Ramos (cell line): ENCODE data around the gene CHPF2.

Experiments
- in situ Hi-C: fragments of 300-500 bp; cut with MboI; formaldehyde crosslinking; loops from one replicate; pipeline ENCODE4 v1.14.3; 2022; ENCODE audit warnings: low sequenced_read_pairs; ENCODE audit not compliant: unreplicated experiment

The CHPF2 gene

DNA sequence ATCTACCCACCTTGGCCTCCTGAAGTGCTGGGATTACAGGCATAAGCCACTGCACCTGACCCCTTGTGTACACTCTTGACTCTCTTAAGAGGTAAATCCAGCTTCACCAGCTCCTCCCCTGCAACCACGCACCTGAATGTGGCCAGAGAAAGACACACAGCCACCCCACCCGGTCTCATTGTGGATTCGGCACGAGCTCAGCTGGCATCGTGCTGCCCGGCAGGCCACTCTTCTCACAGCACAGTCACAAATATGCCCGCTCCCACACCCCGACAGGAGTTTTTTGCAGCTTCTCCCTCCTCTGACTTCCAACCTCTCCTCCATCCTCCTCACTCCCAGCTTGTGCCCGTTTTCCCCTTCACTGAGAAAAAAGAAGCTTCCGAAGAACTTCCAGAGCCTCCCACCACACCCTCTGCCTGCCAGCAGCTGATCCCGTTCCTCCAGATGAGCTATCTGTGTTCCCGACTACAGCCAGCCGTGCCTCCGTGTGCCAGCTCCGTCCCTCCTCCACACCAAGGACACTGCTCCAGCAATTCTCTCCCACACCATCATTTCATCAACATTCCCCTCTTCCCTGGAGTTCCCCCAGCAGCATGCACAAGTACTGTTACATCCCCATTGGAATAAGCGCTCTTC lies 24.2 kb downstream of the CHPF2 start:
- in situ Hi-C loops, result no loop called here

DNA sequence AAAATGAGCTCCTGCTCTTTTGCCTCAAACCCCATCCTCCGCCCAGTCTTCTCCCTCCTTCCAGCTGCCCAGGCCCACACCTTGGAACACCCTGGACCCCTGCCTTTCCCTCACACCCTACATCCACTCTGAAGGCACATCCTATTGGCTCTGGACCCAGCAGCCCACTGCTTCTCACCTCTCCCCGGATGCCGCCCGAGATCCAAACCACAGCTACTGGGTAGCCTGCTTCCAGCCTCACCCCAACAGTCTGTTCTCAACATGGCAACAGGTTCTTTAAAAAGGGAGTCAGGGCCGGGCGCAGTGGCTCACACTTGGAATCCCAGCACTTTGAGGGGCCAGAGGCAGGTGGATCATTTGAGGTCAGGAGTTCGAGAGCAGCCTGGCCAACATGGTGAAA lies 25.7 kb downstream of the CHPF2 start:
- in situ Hi-C loops, result no loop called here

- in situ Hi-C loops, result no loop called here
Measured at GRCh38 chr7:151260471-151260870, 28.2 kb downstream of the CHPF2 start.

DNA sequence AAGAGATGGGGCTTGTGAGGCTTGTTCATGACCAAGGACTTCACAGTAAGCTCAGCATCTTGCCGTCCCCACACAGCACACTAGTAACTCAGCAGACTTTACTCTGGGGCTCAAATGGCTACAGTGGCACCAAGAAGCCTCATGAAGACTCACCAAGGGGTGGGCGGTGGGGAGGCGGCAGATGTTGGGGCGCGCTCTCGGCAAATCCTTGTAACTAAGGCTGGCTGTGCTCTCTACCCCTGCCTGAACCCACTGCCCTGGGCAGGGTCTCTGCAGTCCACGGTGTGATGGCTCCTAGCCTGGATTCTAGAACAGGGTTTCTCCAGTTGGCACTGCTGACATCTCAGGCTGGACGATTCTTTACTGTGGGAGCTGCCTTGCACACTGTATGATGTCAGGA lies 28.6 kb downstream of the CHPF2 start:
- in situ Hi-C loops, result no loop called here

- in situ Hi-C loops, result no loop called here
Measured at GRCh38 chr7:151261529-151261928, 29.2 kb downstream of the CHPF2 start.

GRCh38 chr7:151264615-151265014 lies 32.3 kb downstream of the CHPF2 start:
- in situ Hi-C loops, result no loop called here

DNA sequence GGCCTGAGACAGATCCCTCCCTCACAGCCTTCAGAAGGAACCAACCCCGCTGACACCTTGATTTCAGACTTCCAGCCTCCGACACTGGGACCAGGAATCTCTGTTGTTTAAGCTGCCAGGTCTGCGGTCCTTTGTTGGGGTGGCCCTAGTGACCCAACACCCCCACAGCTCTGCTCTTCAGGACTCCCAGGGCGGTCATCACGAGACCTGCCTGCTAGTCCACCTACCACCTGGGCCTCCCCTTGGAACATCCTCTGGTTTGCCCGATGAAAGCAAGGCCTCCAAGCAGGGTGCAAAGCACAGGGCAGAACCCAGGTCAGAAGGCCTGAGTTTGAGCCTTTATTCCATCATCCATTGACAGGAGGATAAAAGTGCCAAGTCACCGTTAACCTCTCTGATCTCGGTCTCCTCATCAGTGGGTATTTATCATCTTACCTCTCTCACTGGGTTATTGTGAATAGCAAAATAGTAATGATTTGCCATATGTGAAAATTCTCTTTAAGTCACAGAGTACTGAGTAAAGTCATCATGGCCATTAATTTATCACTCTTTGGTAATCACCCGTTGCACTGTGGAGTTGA lies 33.2 kb downstream of the CHPF2 start:
- in situ Hi-C loops, result no loop called here

GRCh38 chr7:151269511-151269910 lies 37.2 kb downstream of the CHPF2 start:
- in situ Hi-C loops, result no loop called here

GRCh38 chr7:151271699-151272355 lies 39.5 kb downstream of the CHPF2 start:
- in situ Hi-C loops, result no loop called here

- in situ Hi-C loops, result no loop called here
Measured at GRCh38 chr7:151272405-151272804, 40.1 kb downstream of the CHPF2 start.

DNA sequence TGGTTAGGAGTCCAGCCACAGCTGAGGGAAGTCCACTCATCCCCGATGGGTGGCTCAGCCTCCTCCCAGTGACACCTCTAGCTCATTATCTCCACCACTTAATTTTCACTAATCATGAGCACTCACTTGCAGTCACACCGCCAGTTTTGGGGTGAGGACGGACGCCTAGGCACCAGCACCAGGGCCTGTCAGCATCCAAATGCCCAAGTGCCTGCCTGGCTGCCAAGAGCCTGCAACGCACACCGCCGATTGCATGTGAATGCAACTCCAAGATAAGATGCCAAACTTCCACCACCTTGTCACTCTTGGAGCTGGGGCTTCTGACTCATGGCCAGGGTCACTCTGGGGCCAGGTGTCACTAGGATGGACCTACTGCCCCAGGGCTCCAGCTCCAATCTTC lies 40.6 kb downstream of the CHPF2 start:
- in situ Hi-C loops, result no loop called here

DNA sequence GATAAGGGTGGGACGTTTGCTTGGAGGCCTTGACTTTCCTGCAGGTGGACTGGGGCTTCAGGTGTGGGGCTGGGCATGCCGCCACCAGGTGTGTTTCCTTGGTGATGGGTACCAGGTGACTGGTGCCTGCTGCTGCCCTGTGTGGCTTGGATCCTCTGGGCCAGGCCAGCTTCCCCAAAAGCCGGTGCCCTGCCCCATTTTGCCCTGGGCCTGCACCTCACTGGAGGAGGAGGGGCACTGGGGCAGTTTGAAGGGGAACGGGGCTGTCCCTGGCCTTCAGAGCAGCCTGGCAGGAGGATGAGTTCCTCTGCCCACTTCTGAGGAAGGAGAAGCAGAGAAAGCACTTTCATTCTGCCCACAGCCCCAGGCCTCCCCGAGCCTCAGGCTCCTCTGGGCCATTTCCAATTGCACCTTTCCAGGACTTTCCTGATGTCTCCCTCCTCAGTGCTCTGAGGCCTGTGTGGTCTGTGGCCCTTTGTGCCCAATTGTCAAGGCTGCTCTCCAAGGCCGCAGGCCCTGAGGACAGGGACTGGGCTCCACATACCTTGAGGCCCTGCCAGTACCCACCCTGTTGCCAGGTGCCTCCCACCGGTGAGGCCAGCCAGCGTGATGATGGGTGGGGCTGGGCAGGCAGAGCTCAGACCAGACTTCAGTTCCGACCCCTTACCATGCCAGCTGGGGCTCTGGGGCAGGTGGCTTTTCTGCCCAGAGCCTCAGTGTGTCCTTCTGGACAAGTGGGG lies 41.5 kb downstream of the CHPF2 start:
- in situ Hi-C loops, result no loop called here

DNA sequence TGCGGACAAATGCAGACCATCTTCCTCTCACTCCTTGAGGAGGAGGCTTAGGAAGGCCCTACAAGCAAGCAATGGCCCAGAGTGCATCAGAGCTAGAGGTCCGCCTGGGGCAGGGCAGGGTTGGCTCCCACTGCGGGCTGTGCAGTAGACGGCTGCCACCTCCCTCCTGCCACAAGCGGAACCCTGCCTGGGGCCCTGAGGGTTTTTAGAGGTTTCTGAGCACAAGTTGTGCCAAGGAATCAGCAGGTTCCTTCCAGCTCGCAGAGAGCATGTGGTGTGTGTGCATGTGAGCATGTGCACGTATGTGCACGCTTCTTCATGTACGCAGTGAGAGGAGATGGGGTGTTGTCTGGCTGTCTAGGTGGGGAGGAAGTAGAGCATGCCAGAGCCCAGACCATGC lies 42.1 kb downstream of the CHPF2 start:
- in situ Hi-C loops, result no loop called here

DNA sequence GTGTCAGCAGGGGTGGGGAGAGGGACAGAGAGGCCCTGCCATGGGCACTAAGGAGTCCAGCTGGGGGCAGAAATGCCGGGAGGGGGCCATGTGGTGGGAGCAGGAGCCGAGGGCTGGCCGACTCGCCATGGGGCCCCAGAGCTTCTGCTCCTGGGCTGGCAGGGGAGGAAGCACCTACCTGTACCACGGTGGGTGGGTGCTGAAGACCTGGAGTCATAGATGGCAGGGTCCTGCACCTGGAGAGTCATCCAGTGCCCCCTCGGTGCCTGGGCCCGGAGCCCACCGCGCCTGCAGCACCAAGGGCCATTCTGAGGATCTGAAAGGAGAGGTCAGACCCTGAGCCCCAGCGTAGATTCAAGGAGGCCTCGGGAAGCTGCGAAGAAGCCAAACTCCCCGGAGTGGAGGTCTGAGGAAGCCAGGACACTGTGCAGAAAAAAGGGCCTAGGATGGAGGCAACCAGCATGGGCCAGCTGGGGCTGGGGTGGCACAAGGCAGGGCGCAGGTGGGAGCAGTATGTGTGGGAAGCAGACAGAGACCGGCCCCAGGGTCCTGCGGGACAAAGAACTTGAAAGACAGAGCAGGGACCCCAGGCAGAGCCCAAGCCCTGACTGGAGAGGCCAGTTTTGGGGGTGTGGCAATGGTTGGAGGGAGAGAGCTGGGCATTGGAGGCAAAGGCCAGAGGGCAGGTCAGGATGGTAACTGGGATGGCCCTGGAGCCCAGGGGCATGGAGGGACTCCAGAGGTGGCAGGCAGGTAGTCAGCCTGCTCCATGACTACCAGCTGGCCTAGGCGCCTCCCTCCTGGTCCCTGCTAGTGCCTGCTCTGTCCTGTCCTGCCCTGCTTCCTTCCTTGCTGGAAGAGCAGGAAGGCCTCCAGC lies 42.9 kb downstream of the CHPF2 start:
- in situ Hi-C loops, result no loop called here

- in situ Hi-C loops, result no loop called here
Measured at GRCh38 chr7:151275813-151276577, 43.7 kb downstream of the CHPF2 start.

- in situ Hi-C loops, result no loop called here
Measured at GRCh38 chr7:151276666-151277590, 44.6 kb downstream of the CHPF2 start.

DNA sequence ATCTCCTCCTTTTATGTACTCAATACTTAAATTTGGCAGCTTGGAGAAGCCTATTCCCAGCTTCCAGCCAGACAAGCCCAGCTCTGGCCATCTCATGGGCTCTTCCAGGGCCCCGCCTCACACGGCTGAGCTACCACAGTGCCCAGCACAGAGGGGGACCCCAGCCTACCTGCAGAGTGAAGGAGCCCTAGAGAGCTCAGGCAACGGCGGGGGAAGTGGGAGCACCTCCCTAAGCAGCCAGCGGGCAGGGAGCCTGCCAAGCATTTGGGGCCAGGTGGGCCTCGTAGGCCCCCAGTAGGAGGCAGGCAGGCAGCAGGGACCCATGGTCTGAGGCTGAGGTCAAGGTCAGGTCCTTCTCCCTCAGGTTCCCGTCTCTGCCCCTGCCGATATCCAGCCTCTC lies 45.3 kb downstream of the CHPF2 start:
- in situ Hi-C loops, result no loop called here

- in situ Hi-C loops, result no loop called here
Measured at GRCh38 chr7:151278949-151279348, 46.7 kb downstream of the CHPF2 start.

GRCh38 chr7:151279868-151280267 lies 47.6 kb downstream of the CHPF2 start:
- in situ Hi-C loops, result no loop called here
